Activated T-helper 2 cell treated with anti-CD3 and anti-CD28 coated beads, Interferon-gamma antibody, Interleukin-2, Interleukin-4, amounts not matched to agents 10 μg/mL and 5 μg/mL and 100 μg/mL, durations not matched to agents 14 hours and 24 hours and 36 hours (primary cell): ENCODE results near the gene RNF213. TPM values are rescaled to one million over a fixed set of nuclear protein-coding genes. Genes with fewer than 3 reads are reported as not detected.
"Not testable (repeated sequence)": the region's sequence is repeated elsewhere in the genome, so short reads cannot be mapped to it uniquely, and the experiment has no call there.

Experiments used
- DNase-seq: peaks from one replicate; pipeline ENCODE4 v3.0.0; 2021; ENCODE audit warnings: low spot score
- H3K27ac Mint-ChIP-seq: one replicate; pipeline ENCODE4 v1.8.0; 2021; ENCODE audit warnings: mixed read lengths
- H3K27me3 Mint-ChIP-seq: one replicate; pipeline ENCODE4 v1.8.0; 2021; ENCODE audit warnings: low read depth, mixed read lengths
- H3K36me3 Mint-ChIP-seq: one replicate; pipeline ENCODE4 v1.8.0; 2021; ENCODE audit warnings: low read depth, mixed read lengths
- H3K4me1 Mint-ChIP-seq: one replicate; pipeline ENCODE4 v1.8.0; 2021; ENCODE audit warnings: low read depth, mixed read lengths
- H3K4me3 Mint-ChIP-seq: one replicate; pipeline ENCODE4 v1.8.0; 2021; ENCODE audit warnings: low read depth, mild to moderate bottlenecking, moderate library complexity, mixed read lengths
- H3K9me3 Mint-ChIP-seq: one replicate; pipeline ENCODE4 v1.8.0; 2021; ENCODE audit warnings: mixed read lengths
- intact Hi-C: fragments of 100-400 bp; cut with micrococcal nuclease; formaldehyde crosslinking; loops from one replicate; pipeline ENCODE4 v1.15.1; 2023
- total RNA-seq: library from RNA; stranded (reverse); gene quantifications from 2 replicates; pipeline ENCODE4 v1.2.3, GENCODE V29; 2022

Gene RNF213
- total RNA-seq, 1 donor from 2014 or later, result 297 TPM

GRCh38 chr17:80407917-80408316, 147.3 kb downstream of the RNF213 start:
- intact Hi-C loops, H3K9me3 Mint-ChIP-seq, H3K4me1 Mint-ChIP-seq, H3K27ac Mint-ChIP-seq, H3K36me3 Mint-ChIP-seq, H3K4me3 Mint-ChIP-seq, DNase-seq: not testable (repeated sequence)
- peaks cover 15% of the 10 kb centered on the region for H3K27me3 Mint-ChIP-seq

GRCh38 chr17:80408872-80409271, 148.2 kb downstream of the RNF213 start:
- Mint-ChIP-seq H3K9me3 (no peaks in the 10 kb centered on the region), H3K27me3 (peaks cover 24% of the 10 kb centered on the region), H3K36me3 (no peaks in the 10 kb centered on the region), H3K4me1 (no peaks in the 10 kb centered on the region), H3K4me3 (no peak overlapping the region), H3K27ac (no peak overlapping the region)
- intact Hi-C loops, result no loop called here
- no peak for DNase-seq

- intact Hi-C loops, result loop anchor here (10.0 kb wide), 1 partner anchor 135 kb away; the partner anchor contains the start of gene RPTOR
- no peak overlapping the region for H3K27ac Mint-ChIP-seq
- no peak overlapping the region for H3K4me3 Mint-ChIP-seq
- H3K36me3 Mint-ChIP-seq, result no peaks in the 10 kb centered on the region
- H3K27me3 Mint-ChIP-seq, result peaks cover 32% of the 10 kb centered on the region
- DNase-seq, result no peak
- no peaks in the 10 kb centered on the region for H3K9me3 Mint-ChIP-seq
- peaks cover 5% of the 10 kb centered on the region for H3K4me1 Mint-ChIP-seq
These were observed 149.0 kb downstream of the RNF213 start for GRCh38 chr17:80409626-80410025.

- H3K4me3 Mint-ChIP-seq, H3K36me3 Mint-ChIP-seq, H3K27ac Mint-ChIP-seq, H3K9me3 Mint-ChIP-seq, DNase-seq, H3K4me1 Mint-ChIP-seq: not testable (repeated sequence)
- intact Hi-C loops, result loop anchor here (10.0 kb wide), 1 partner anchor 134 kb away; the partner anchor contains the start of gene RPTOR
- peaks cover 32% of the 10 kb centered on the region for H3K27me3 Mint-ChIP-seq
These were observed 149.9 kb downstream of the RNF213 start for GRCh38 chr17:80410441-80411087.

- peaks cover 29% of the 10 kb centered on the region for H3K27me3 Mint-ChIP-seq
- intact Hi-C loops, result loop anchor here (10.0 kb wide), 1 partner anchor 131 kb away; the partner anchor contains the start of gene RPTOR
- no peak overlapping the region for H3K27ac Mint-ChIP-seq
These were observed 153.3 kb downstream of the RNF213 start for GRCh38 chr17:80413771-80414507.

GRCh38 chr17:80414508-80414802, 153.8 kb downstream of the RNF213 start:
- H3K27ac Mint-ChIP-seq, result no peak overlapping the region

More at GRCh38 chr17:80413771-80414507, 153.3 kb downstream of the RNF213 start:
- Mint-ChIP-seq H3K9me3 (no peaks in the 10 kb centered on the region), H3K4me1 (peaks cover 9% of the 10 kb centered on the region), H3K4me3 (peak overlapping the region; percentile 86), H3K36me3 (peaks cover 10% of the 10 kb centered on the region)
- DNase-seq, result no peak

GRCh38 chr17:80414803-80415625, 154.4 kb downstream of the RNF213 start, which contains the start of gene ENDOV:
TSS of gene ENDOV (plus strand) at chr17:80415167. CDS start at chr17:80415195, 28 bp downstream.
- DNase-seq, result peak; percentile 89
- peaks cover 9% of the 10 kb centered on the region for H3K4me1 Mint-ChIP-seq
- H3K27ac Mint-ChIP-seq, result no peak within 1 kb of the TSS
- no peaks in the 10 kb centered on the region for H3K9me3 Mint-ChIP-seq
- intact Hi-C loops, result loop anchor here (10.0 kb wide), 1 partner anchor 130 kb away; the partner anchor contains the start of gene RPTOR
- peaks cover 10% of the 10 kb centered on the region for H3K36me3 Mint-ChIP-seq
- H3K27me3 Mint-ChIP-seq, result peaks cover 27% of the 10 kb centered on the region
- H3K4me3 Mint-ChIP-seq, result peak within 1 kb of the TSS; percentile 86

More at GRCh38 chr17:80414508-80414802, 153.8 kb downstream of the RNF213 start:
- no peak for DNase-seq
- Mint-ChIP-seq H3K27me3 (peaks cover 27% of the 10 kb centered on the region), H3K4me1 (peaks cover 9% of the 10 kb centered on the region), H3K36me3 (peaks cover 10% of the 10 kb centered on the region), H3K9me3 (no peaks in the 10 kb centered on the region), H3K4me3 (peak overlapping the region; percentile 86)
- intact Hi-C loops, result loop anchor here (10.0 kb wide), 1 partner anchor 130 kb away; the partner anchor contains the start of gene RPTOR

GRCh38 chr17:80415626-80416137, 155.0 kb downstream of the RNF213 start:
- H3K27ac Mint-ChIP-seq, result no peak overlapping the region
- intact Hi-C loops, result loop anchor here (10.0 kb wide), 1 partner anchor 129 kb away; the partner anchor contains the start of gene RPTOR

GRCh38 chr17:80416260-80416939, 155.7 kb downstream of the RNF213 start:
- Mint-ChIP-seq H3K9me3 (no peaks in the 10 kb centered on the region), H3K36me3 (peaks cover 10% of the 10 kb centered on the region), H3K27me3 (peaks cover 27% of the 10 kb centered on the region), H3K4me3 (peak overlapping the region; percentile 86), H3K4me1 (peaks cover 9% of the 10 kb centered on the region), H3K27ac (peak overlapping the region; percentile 21)
- intact Hi-C loops, result loop anchor here (10.0 kb wide), 1 partner anchor 128 kb away; the partner anchor contains the start of gene RPTOR
- no peak for DNase-seq

More at GRCh38 chr17:80415626-80416137, 155.0 kb downstream of the RNF213 start:
- Mint-ChIP-seq H3K36me3 (peaks cover 10% of the 10 kb centered on the region), H3K4me1 (peaks cover 9% of the 10 kb centered on the region), H3K4me3 (peak overlapping the region; percentile 86), H3K27me3 (peaks cover 27% of the 10 kb centered on the region), H3K9me3 (no peaks in the 10 kb centered on the region)
- no peak for DNase-seq

GRCh38 chr17:80416940-80417293, 156.3 kb downstream of the RNF213 start:
- no peaks in the 10 kb centered on the region for H3K9me3 Mint-ChIP-seq
- H3K27me3 Mint-ChIP-seq, result peaks cover 24% of the 10 kb centered on the region
- H3K4me1 Mint-ChIP-seq, result peaks cover 9% of the 10 kb centered on the region
- H3K27ac Mint-ChIP-seq, result no peak overlapping the region
- peak overlapping the region; percentile 86 for H3K4me3 Mint-ChIP-seq
- no peak for DNase-seq
- H3K36me3 Mint-ChIP-seq, result peaks cover 10% of the 10 kb centered on the region
- intact Hi-C loops, result loop anchor here (10.0 kb wide), 1 partner anchor 128 kb away; the partner anchor contains the start of gene RPTOR

- H3K9me3 Mint-ChIP-seq, result no peaks in the 10 kb centered on the region
- peaks cover 10% of the 10 kb centered on the region for H3K36me3 Mint-ChIP-seq
- peaks cover 10% of the 10 kb centered on the region for H3K27me3 Mint-ChIP-seq
- H3K4me1 Mint-ChIP-seq, result peaks cover 9% of the 10 kb centered on the region
- H3K4me3 Mint-ChIP-seq, result no peak overlapping the region
- intact Hi-C loops, result loop anchor here (10.0 kb wide), 1 partner anchor 126 kb away; the partner anchor contains the start of gene RPTOR
- no peak overlapping the region for H3K27ac Mint-ChIP-seq
- DNase-seq, result no peak
These were observed 157.9 kb downstream of the RNF213 start for GRCh38 chr17:80418589-80418988.
